ENCODE data around the gene MDFIC. TPM values are rescaled to one million over a fixed set of nuclear protein-coding genes. Genes with fewer than 3 reads are reported as not detected.
"Not testable (repeated sequence)": the region's sequence is repeated elsewhere in the genome, so short reads cannot be mapped to it uniquely, and the experiment has no call there.

MDFIC gene
- total RNA-seq, 1 experiment from 2014 or later = 7.3 TPM

- intact Hi-C loops (cut with micrococcal nuclease; ENCODE audit: unreplicated experiment) = no loop called here
- no TSS peak for BruUV-seq (replicated peaks)
- Histone ChIP-seq H3K4me1 (ENCODE audit: control insufficient read depth, insufficient read depth, low read length) (no peaks in the 10 kb centered on the region), H3K27me3 (ENCODE audit: control insufficient read depth, insufficient read depth, low read length) (no peaks in the 10 kb centered on the region), H3K27ac (ENCODE audit: low read length) (no peak overlapping the region), H3K4me3 (ENCODE audit: low read depth in 2 of 2, low read length in 2 of 2) (no peak overlapping the region), H3K9me3 (ENCODE audit: control insufficient read depth, insufficient read depth, low read depth, low read length) (no peaks in the 10 kb centered on the region), H3K36me3 (ENCODE audit: control insufficient read depth, insufficient read depth, low read length) (no peaks in the 10 kb centered on the region)
- no peak for TF ChIP-seq POLR2AphosphoS5 (IDR thresholded peaks at IDR 0.05; ENCODE audit: low read depth, low read length)
- no peak for DNase-seq (ENCODE audit: low read depth, low spot score)
- in situ Hi-C loops (cut with HindIII; ENCODE audit: low pct_unique_long_range_greater_than_20kb, low sequenced_read_pairs) = no loop called here
- no peak for ATAC-seq
- ChIA-PET POLR2A (no interaction called here), CTCF (no interaction called here)
Observed at GRCh38 chr7:114885836-114886235, 36.1 kb upstream of the MDFIC start.

GRCh38 chr7:114886241-114886640 lies 35.7 kb upstream of the MDFIC start:
- H3K36me3 ChIP-seq (ENCODE audit: control insufficient read depth, insufficient read depth, low read length) = no peaks in the 10 kb centered on the region
- no peaks in the 10 kb centered on the region for H3K9me3 ChIP-seq (ENCODE audit: control insufficient read depth, insufficient read depth, low read depth, low read length)
- no peaks in the 10 kb centered on the region for H3K4me1 ChIP-seq (ENCODE audit: control insufficient read depth, insufficient read depth, low read length)
- in situ Hi-C loops (cut with HindIII; ENCODE audit: low pct_unique_long_range_greater_than_20kb, low sequenced_read_pairs) = no loop called here
- POLR2A ChIA-PET = no interaction called here
- H3K27me3 ChIP-seq (ENCODE audit: control insufficient read depth, insufficient read depth, low read length) = no peaks in the 10 kb centered on the region
- intact Hi-C loops (cut with micrococcal nuclease; ENCODE audit: unreplicated experiment) = no loop called here
- no peak for DNase-seq (ENCODE audit: low read depth, low spot score)
- TF ChIP-seq CTCF (IDR thresholded peaks at IDR 0.05) (no peak), SIN3A (IDR thresholded peaks at IDR 0.05; ENCODE audit: borderline replicate concordance, insufficient read depth, low read depth, low read length) (no peak), POLR2AphosphoS5 (IDR thresholded peaks at IDR 0.05; ENCODE audit: low read depth, low read length) (no peak), REST (IDR thresholded peaks at IDR 0.05; ENCODE audit: insufficient read depth in 1 of 2, low read depth in 2 of 2, low read length in 1 of 2) (no peak), TCF7L2 (IDR thresholded peaks at IDR 0.05; ENCODE audit: low read depth, low read length) (no peak)
- CTCF ChIA-PET = no interaction called here
- no peak for ATAC-seq
- no peak overlapping the region for H3K27ac ChIP-seq (ENCODE audit: low read length)
- BruUV-seq (replicated peaks) = no TSS peak
- no peak overlapping the region for H3K4me3 ChIP-seq (ENCODE audit: low read depth in 2 of 2, low read length in 2 of 2)

GRCh38 chr7:114889116-114889515 lies 32.8 kb upstream of the MDFIC start:
- H3K4me3 ChIP-seq (ENCODE audit: low read depth in 2 of 2, low read length in 2 of 2); BruUV-seq (replicated peaks); H3K4me1 ChIP-seq (ENCODE audit: control insufficient read depth, insufficient read depth, low read length); in situ Hi-C loops (cut with HindIII; ENCODE audit: low pct_unique_long_range_greater_than_20kb, low sequenced_read_pairs); H3K27ac ChIP-seq (ENCODE audit: low read length); H3K36me3 ChIP-seq (ENCODE audit: control insufficient read depth, insufficient read depth, low read length); ATAC-seq; DNase-seq (ENCODE audit: low read depth, low spot score); H3K9me3 ChIP-seq (ENCODE audit: control insufficient read depth, insufficient read depth, low read depth, low read length); H3K27me3 ChIP-seq (ENCODE audit: control insufficient read depth, insufficient read depth, low read length); intact Hi-C loops (cut with micrococcal nuclease; ENCODE audit: unreplicated experiment); POLR2A ChIA-PET; CTCF ChIA-PET: not testable (repeated sequence)
